ENCODE results near the gene GPER1. TPM values are rescaled to one million over a fixed set of nuclear protein-coding genes. Genes with fewer than 3 reads are reported as not detected.
"Not testable (repeated sequence)": the region's sequence is repeated elsewhere in the genome, so short reads cannot be mapped to it uniquely, and the experiment has no call there.

GPER1 gene
- total and polyA plus RNA-seq, 12 donors, result 1.9 to 44.1 (median 20.1) TPM

- Histone ChIP-seq H3K36me3 (replicated peaks in 1 of 2) (no peaks in the 10 kb centered on the region), H3K4me3 (no peak overlapping the region), H3K27ac (no peak overlapping the region), H3K4me1 (replicated peaks in 1 of 2) (no peaks in the 10 kb centered on the region), H3K27me3 (no peaks in the 10 kb centered on the region), H3K9me3 (replicated peaks in 1 of 3) (no peaks in the 10 kb centered on the region)
- intact Hi-C loops (cut with DNase I), result no loop called here
- DNase-seq, result peak in 1 of 7 donors; percentile 4
- 89 to 96% (median 94%) methylated on average over 38 to 43 of the region's 43 CpGs for WGBS, 4 donors
- TF ChIP-seq POLR2A (IDR thresholded peaks at IDR 0.05), result no peak
- TF ChIP-seq CTCF (IDR thresholded peaks at IDR 0.05), result no peak
Observed at GRCh38 chr7:1112625-1113547, 25.0 kb downstream of the GPER1 start.

- TF ChIP-seq CTCF (IDR thresholded peaks at IDR 0.05), result no peak
- no peak for TF ChIP-seq POLR2A (IDR thresholded peaks at IDR 0.05)
- Histone ChIP-seq H3K4me3 (no peak overlapping the region), H3K36me3 (replicated peaks in 1 of 2) (no peaks in the 10 kb centered on the region), H3K4me1 (replicated peaks in 1 of 2) (no peaks in the 10 kb centered on the region), H3K27me3 (no peaks in the 10 kb centered on the region), H3K9me3 (replicated peaks in 1 of 3) (no peaks in the 10 kb centered on the region), H3K27ac (no peak overlapping the region)
- intact Hi-C loops (cut with DNase I), result no loop called here
- 92 to 99% (median 93%) methylated on average over 17 to 18 of the region's 18 CpGs for WGBS, 4 donors
- DNase-seq, result peak in 1 of 7 donors; percentile 4
Observed at GRCh38 chr7:1113548-1113885, 25.6 kb downstream of the GPER1 start.

- DNase-seq, result peak in 1 of 7 donors; percentile 4
- WGBS, 4 donors, result 80 to 94% (median 89%) methylated on average over 13 of the region's 13 CpGs
Observed at GRCh38 chr7:1114088-1114487, 26.2 kb downstream of the GPER1 start.

GRCh38 chr7:1114505-1114904 is 26.6 kb downstream of the GPER1 start:
- intact Hi-C loops (cut with DNase I), result no loop called here
- DNase-seq, result peak in 1 of 7 donors; percentile 1
- TF ChIP-seq POLR2A (IDR thresholded peaks at IDR 0.05) (no peak), CTCF (IDR thresholded peaks at IDR 0.05) (no peak)
- Histone ChIP-seq H3K4me3 (no peak overlapping the region), H3K27ac (no peak overlapping the region), H3K27me3 (no peaks in the 10 kb centered on the region), H3K4me1 (replicated peaks in 1 of 2) (no peaks in the 10 kb centered on the region), H3K9me3 (replicated peaks in 1 of 3) (no peaks in the 10 kb centered on the region), H3K36me3 (replicated peaks in 1 of 2) (no peaks in the 10 kb centered on the region)
- WGBS, 4 donors, result 90 to 96% (median 94%) methylated on average over 8 to 19 of the region's 19 CpGs

More at GRCh38 chr7:1114088-1114487, 26.2 kb downstream of the GPER1 start:
- no peaks in the 10 kb centered on the region for H3K27me3 ChIP-seq
- intact Hi-C loops (cut with DNase I), result no loop called here
- H3K36me3 ChIP-seq (replicated peaks in 1 of 2), result no peaks in the 10 kb centered on the region
- no peak overlapping the region for H3K27ac ChIP-seq
- H3K4me1 ChIP-seq (replicated peaks in 1 of 2), result no peaks in the 10 kb centered on the region
- no peaks in the 10 kb centered on the region for H3K9me3 ChIP-seq (replicated peaks in 1 of 3)
- TF ChIP-seq POLR2A (IDR thresholded peaks at IDR 0.05), result no peak
- TF ChIP-seq CTCF (IDR thresholded peaks at IDR 0.05), result no peak
- H3K4me3 ChIP-seq, result no peak overlapping the region

- H3K36me3 ChIP-seq (replicated peaks in 1 of 2); H3K4me1 ChIP-seq (replicated peaks in 1 of 2); H3K9me3 ChIP-seq (replicated peaks in 1 of 3); H3K4me3 ChIP-seq; H3K27me3 ChIP-seq; H3K27ac ChIP-seq; intact Hi-C loops (cut with DNase I): not testable (repeated sequence)
- WGBS, 4 donors, result 94 to 97% (median 95%) methylated on average over 37 to 44 of the region's 44 CpGs
- peak in 1 of 7 donors; percentile 2 for DNase-seq
Observed at GRCh38 chr7:1115171-1116045, 27.5 kb downstream of the GPER1 start.

- intact Hi-C loops (cut with DNase I); H3K4me1 ChIP-seq (replicated peaks in 1 of 2); H3K9me3 ChIP-seq (replicated peaks in 1 of 3); H3K4me3 ChIP-seq; H3K27ac ChIP-seq; H3K36me3 ChIP-seq (replicated peaks in 1 of 2); DNase-seq; H3K27me3 ChIP-seq: not testable (repeated sequence)
- 93 to 98% (median 97%) methylated on average over 16 to 49 of the region's 49 CpGs for WGBS, 4 donors
Observed at GRCh38 chr7:1116383-1117008, 28.6 kb downstream of the GPER1 start.

Data from adrenal gland (tissue), 12 donors.